Measurements from ENCODE around the gene ZNF75A. TPM values are rescaled to one million over a fixed set of nuclear protein-coding genes. Genes with fewer than 3 reads are reported as not detected.

The ZNF75A gene
- total and polyA plus RNA-seq, 4 donors, result 4.9 to 17.2 (median 9.8) TPM

DNA sequence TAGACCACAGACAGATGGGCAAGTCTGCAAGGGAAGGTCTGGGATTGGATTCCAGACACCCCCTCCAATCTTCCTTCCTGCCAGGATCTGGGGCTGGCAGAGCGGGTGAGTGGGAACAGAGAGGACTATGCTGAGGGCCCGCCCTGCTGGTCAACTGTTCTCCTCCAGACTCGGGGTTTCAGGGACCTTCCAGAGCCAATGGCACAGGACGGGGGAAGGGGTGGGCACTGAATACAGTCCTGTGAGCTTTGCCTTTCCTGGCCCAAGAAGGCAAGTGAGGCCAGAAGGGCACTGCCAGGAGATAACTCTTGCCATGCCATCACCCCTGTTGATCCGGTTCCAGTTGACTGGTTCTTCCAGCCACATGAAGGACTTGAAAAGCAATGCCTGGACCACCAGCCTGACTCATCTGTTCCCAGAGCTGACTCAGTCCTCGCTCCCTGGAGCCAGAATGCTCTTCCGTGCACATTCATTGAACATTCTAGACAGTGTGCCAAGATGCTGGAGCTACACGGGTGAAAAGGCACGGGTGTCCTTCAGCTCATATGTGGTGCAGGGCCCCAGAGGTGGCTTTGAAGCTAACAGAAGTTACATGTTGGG lies 48.3 kb upstream of the ZNF75A start:
- WGBS, result 77% methylated on average over 9 of the region's 9 CpGs
- no peak overlapping the region for H3K4me3 ChIP-seq (ENCODE audit: low read depth in 1 of 3, low read length in 3 of 3)
- TF ChIP-seq REST (IDR thresholded peaks at IDR 0.05), result no peak
- TF ChIP-seq JUND (IDR thresholded peaks at IDR 0.05), result no peak
- TF ChIP-seq CTCF (IDR thresholded peaks at IDR 0.05; ENCODE audit: low read depth, low read length, missing input control), result no peak
- no peak for TF ChIP-seq GABPA (IDR thresholded peaks at IDR 0.05 in 1 of 2, conservative IDR thresholded peaks at IDR 0.05 in 1 of 2)
- TF ChIP-seq HNF4G (IDR thresholded peaks at IDR 0.05), result no peak
- TF ChIP-seq SP1 (IDR thresholded peaks at IDR 0.05), result no peak
- TF ChIP-seq, protein P1, sequence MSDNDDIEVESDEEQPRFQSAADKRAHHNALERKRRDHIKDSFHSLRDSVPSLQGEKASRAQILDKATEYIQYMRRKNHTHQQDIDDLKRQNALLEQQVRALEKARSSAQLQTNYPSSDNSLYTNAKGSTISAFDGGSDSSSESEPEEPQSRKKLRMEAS (IDR thresholded peaks at IDR 0.05), result no peak
- TF ChIP-seq TAF1 (conservative IDR thresholded peaks at IDR 0.05), result no peak
- no peak for TF ChIP-seq EGR1 (IDR thresholded peaks at IDR 0.05; ENCODE audit: low read depth in 2 of 2)
- TF ChIP-seq FOXA2 (IDR thresholded peaks at IDR 0.05), result no peak
- TF ChIP-seq ATF3 (IDR thresholded peaks at IDR 0.05), result no peak
- TF ChIP-seq NR2F2 (IDR thresholded peaks at IDR 0.05), result no peak
- no peak for TF ChIP-seq RXRA (IDR thresholded peaks at IDR 0.05)
- TF ChIP-seq RAD21 (IDR thresholded peaks at IDR 0.05), result no peak
- TF ChIP-seq HNF4A (conservative IDR thresholded peaks at IDR 0.05), result no peak
- TF ChIP-seq FOXA1 (IDR thresholded peaks at IDR 0.05), result no peak
- TF ChIP-seq, protein P2, sequence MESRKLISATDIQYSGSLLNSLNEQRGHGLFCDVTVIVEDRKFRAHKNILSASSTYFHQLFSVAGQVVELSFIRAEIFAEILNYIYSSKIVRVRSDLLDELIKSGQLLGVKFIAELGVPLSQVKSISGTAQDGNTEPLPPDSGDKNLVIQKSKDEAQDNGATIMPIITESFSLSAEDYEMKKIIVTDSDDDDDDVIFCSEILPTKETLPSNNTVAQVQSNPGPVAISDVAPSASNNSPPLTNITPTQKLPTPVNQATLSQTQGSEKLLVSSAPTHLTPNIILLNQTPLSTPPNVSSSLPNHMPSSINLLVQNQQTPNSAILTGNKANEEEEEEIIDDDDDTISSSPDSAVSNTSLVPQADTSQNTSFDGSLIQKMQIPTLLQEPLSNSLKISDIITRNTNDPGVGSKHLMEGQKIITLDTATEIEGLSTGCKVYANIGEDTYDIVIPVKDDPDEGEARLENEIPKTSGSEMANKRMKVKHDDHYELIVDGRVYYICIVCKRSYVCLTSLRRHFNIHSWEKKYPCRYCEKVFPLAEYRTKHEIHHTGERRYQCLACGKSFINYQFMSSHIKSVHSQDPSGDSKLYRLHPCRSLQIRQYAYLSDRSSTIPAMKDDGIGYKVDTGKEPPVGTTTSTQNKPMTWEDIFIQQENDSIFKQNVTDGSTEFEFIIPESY (IDR thresholded peaks at IDR 0.05), result no peak
- no peak for TF ChIP-seq YY1 (IDR thresholded peaks at IDR 0.05)

More for the DNA sequence above, 48.3 kb upstream of the ZNF75A start:
- Histone ChIP-seq H3K27me3 (ENCODE audit: control insufficient read depth in 4 of 4, insufficient read depth in 4 of 4, low read length in 3 of 4) (no peaks in the 10 kb centered on the region), H3K36me3 (ENCODE audit: control insufficient read depth in 4 of 4, insufficient read depth in 3 of 4, low read depth in 1 of 4, low read length in 3 of 4) (no peaks in the 10 kb centered on the region), H3K4me1 (ENCODE audit: control insufficient read depth in 4 of 4, insufficient read depth in 4 of 4, low read length in 3 of 4) (peaks cover 0 to 2% (median 1%) of the 10 kb centered on the region in 4 donors), H3K27ac (ENCODE audit: low read depth in 1 of 2, low read length in 2 of 2) (peak overlapping the region in 1 of 2 donors; percentile 30), H3K9ac (ENCODE audit: low read depth in 1 of 2, low read length in 2 of 2) (no peak overlapping the region), H3K9me3 (ENCODE audit: control insufficient read depth in 4 of 4, low read length in 3 of 4) (peaks cover 0 to 2% (median 0%) of the 10 kb centered on the region in 4 donors)
- no peak for DNase-seq (ENCODE audit: low spot score)

All from liver (tissue), 9 donors.